HFF-Myc (cell line): ENCODE results near the gene RAP1GAP2.

ENCODE experiments used
- DNase-seq: peaks from one replicate; pipeline ENCODE4 v3.0.0-alpha.2; 2011; ENCODE audit warnings: low read depth; ENCODE audit errors: extremely low read depth
- H3K4me3 ChIP-seq: replicated peaks from 2 replicates; pipeline ENCODE4 v1.5.1; 2011; ENCODE audit warnings: low read depth, mild to moderate bottlenecking, control low read depth, low read length
- TF ChIP-seq, protein P1 (sequence below): IDR thresholded peaks from 2 replicates; pipeline ENCODE4 v1.5.1; 2012; ENCODE audit warnings: mild to moderate bottlenecking, low read depth, low read length, control low read depth; ENCODE audit errors: missing control alignments

RAP1GAP2 gene

DNA sequence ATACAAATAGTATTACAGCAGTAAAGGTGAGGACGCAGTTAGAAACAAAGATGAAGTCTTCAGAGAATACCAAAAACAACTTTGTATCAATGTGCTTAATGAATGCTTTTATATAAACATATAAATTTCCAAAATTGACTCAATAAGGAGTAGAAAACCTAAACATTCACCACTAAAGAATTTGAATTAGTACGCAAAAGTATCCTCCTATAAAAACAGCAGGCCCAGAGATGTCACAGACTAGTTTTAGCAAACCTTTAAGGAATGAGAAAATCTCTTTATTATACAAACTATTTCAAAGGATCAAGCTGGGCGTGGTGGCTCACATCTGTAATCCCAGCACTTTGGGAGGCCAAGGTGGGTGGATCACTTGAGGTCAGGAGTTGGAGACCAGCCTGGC lies 180.9 kb downstream of the RAP1GAP2 start:
- DNase-seq: no peak
- TF ChIP-seq, protein P1, sequence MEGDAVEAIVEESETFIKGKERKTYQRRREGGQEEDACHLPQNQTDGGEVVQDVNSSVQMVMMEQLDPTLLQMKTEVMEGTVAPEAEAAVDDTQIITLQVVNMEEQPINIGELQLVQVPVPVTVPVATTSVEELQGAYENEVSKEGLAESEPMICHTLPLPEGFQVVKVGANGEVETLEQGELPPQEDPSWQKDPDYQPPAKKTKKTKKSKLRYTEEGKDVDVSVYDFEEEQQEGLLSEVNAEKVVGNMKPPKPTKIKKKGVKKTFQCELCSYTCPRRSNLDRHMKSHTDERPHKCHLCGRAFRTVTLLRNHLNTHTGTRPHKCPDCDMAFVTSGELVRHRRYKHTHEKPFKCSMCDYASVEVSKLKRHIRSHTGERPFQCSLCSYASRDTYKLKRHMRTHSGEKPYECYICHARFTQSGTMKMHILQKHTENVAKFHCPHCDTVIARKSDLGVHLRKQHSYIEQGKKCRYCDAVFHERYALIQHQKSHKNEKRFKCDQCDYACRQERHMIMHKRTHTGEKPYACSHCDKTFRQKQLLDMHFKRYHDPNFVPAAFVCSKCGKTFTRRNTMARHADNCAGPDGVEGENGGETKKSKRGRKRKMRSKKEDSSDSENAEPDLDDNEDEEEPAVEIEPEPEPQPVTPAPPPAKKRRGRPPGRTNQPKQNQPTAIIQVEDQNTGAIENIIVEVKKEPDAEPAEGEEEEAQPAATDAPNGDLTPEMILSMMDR: no peak
- no peak overlapping the region for H3K4me3 ChIP-seq

DNA sequence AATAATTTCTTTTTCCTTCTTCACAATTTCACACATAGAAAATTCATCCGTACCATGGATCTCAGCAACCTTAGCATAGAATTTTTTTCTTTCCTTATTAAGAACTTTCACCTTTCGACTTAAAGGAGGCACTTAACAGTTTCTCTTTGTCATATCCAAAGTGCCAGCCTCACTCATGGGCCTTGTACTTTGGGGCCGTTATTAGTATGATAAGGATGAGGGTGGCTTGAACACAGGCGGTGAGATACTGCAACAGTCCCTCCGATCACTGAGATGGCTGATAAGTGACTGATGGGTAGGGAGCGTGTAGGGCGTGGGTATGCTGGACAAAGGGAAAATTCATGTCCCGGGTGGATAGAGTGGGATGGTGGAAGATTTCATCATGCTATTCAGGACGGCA lies 181.9 kb downstream of the RAP1GAP2 start:
- no peak for DNase-seq
- H3K4me3 ChIP-seq: no peak overlapping the region
- TF ChIP-seq, protein P1: no peak

DNA sequence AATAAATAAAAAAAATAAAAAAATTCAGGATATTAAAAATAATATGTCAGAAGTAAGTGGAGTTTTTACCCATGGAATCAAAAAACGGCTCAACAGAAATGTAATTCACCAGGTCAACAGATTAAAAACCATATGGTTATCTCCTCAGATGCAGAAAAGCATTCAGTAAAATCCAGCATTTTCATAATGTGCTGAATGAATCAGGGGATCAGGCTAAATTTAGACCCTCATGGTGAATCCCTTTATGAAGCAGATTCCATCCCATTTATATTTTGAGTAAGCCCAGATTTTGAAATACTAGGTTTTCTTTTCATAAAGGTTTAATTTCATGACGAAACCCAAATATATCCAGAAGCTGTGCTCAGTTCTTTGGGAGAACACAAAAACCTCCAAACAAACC lies 182.8 kb downstream of the RAP1GAP2 start:
- DNase-seq: no peak
- no peak overlapping the region for H3K4me3 ChIP-seq
- TF ChIP-seq, protein P1: no peak

DNA sequence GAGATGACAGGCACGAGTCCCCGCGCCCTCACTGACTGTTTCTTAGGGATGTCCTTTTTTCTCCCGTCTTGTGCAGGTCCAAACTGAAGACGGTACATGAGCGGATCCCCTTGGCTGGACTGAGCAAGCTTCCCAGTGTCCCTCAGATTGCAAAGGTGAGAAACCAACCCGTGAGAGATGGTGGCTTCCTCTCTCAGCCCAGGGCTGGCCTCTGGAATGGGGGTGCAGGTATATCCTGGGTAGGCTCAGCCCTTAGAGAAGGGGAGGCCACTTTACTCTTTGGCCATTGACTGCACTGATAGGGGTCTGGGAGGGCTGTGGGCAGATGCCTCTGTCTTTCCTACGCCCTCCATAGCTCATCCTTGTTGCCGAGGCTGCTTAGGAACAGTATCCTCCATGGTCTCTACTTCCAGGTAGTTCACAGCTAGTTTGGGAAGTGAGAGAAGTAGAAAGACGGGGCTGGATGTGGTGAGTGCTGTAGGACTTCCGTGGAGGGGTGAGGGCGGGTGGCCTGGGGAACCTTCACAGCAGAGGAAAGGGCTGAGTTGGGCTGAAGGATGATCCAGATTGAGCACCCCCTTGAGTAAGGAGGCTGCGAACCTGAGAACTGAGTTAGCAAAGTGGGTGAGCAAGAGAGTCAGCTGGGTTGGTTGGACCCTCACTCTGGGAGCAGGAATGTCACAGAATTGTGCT lies 184.1 kb downstream of the RAP1GAP2 start:
- TF ChIP-seq, protein P1: no peak
- H3K4me3 ChIP-seq: no peak overlapping the region
- no peak for DNase-seq

DNA sequence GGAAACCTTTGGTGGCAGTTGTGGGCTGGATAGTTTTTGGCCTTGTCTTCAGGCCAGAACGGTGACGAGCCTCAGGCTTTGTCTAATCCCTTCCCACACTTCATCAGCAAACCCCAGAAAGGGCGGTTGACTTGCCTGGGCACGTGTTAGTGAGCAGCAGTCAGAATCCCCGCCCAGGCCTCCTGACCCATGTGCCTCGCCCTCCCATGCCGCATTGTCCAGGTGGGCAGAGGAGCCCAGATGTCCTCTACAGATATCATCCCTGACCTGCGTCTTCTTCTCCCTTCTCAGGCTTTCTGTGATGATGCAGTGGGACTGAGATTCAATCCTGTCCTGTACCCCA lies 184.6 kb downstream of the RAP1GAP2 start:
- TF ChIP-seq, protein P1: no peak
- no peak for DNase-seq
- H3K4me3 ChIP-seq: no peak overlapping the region

DNA sequence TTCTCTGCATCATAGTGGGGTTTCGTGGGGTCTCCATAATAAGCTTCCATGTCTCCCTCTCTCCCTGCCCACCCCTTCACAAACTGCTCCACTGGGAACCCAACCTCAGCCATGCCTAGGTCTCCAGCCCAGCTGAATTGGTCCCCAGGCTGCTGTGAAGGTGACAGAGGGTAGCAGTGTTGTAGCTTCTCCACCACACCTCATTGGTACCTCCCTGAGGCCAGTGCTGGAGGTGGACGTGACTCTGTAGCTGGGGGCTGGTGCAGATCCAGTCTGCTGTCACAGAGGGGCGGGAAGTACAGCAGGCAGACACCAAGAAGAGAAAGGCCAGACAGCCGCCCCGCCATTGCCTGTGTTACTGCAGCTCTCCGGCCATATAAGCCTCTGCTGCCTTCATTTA lies 185.1 kb downstream of the RAP1GAP2 start:
- TF ChIP-seq, protein P1: no peak
- no peak for DNase-seq

DNA sequence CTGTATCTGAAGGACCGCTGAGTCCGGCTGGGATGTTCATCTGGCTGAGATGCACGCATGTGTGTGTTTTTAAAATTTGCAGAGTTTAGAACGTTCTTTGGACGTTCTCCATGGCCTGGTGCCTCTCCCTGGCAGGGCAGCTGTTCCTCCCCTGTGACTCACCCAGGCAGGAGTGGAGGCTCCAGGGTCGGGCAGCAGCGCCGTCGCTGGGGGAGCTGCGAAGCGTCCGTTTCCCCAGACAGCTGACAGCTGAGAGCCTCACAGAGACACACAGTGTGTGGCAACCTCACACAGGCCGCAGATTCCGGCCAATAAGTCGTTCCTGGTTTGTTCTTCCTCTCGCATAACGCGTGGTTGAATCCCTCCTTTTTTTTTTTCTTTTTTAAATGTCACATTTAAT lies 186.6 kb downstream of the RAP1GAP2 start:
- no peak for DNase-seq
- TF ChIP-seq, protein P1: peak; percentile 29

More for the DNA sequence above, 185.1 kb downstream of the RAP1GAP2 start:
- H3K4me3 ChIP-seq: no peak overlapping the region

More for the DNA sequence above, 186.6 kb downstream of the RAP1GAP2 start:
- no peak overlapping the region for H3K4me3 ChIP-seq
